Upper lobe of left lung (tissue), 4 donors: ENCODE measurements around the gene THSD7A.

Experiments
- CTCF ChIP-seq, 6 experiments: fragments of 450-650 bp in 4 of 6; fragments of 200-600 bp in 2 of 6; sonication (generic) in 2 of 6; IDR thresholded peaks; one replicate each; pipeline ENCODE4 v1.5.1; 2016 to 2019; ENCODE audit warnings: antibody characterized with exemption in 6 of 6
- POLR2A ChIP-seq, 4 donors: fragments of 450-650 bp; IDR thresholded peaks; one replicate each; pipeline ENCODE4 v1.5.1; 2016 to 2017; ENCODE audit warnings: antibody characterized with exemption in 4 of 4, mild to moderate bottlenecking in 2 of 4
- POLR2AphosphoS5 ChIP-seq, 2 donors: sonication (generic); formaldehyde crosslinking; IDR thresholded peaks; one replicate each; pipeline ENCODE4 v1.5.1; 2017; ENCODE audit warnings: antibody characterized with exemption in 2 of 2

GRCh38 chr7:11366118-11366517, 465.9 kb downstream of the THSD7A start:
- TF ChIP-seq CTCF (IDR thresholded peaks at IDR 0.05), result no peak
- TF ChIP-seq POLR2A (IDR thresholded peaks at IDR 0.05), result no peak
- no peak for TF ChIP-seq POLR2AphosphoS5 (IDR thresholded peaks at IDR 0.05)
